B cell (primary cell): ENCODE measurements around the gene SEC62.

Experiments used
- EZH2 ChIP-seq: IDR thresholded peaks from 2 replicates; pipeline ENCODE4 v1.6.1; 2012; ENCODE audit warnings: borderline replicate concordance, low read depth, mild to moderate bottlenecking, moderate library complexity, low read length; ENCODE audit not compliant: insufficient read depth, poor library complexity, severe bottlenecking
- TF ChIP-seq, protein P1 (sequence below): fragments of 200-600 bp; IDR thresholded peaks from one replicate; pipeline ENCODE4 v1.8.0; 2022; ENCODE audit warnings: antibody characterized with exemption, mild to moderate bottlenecking

DNA sequence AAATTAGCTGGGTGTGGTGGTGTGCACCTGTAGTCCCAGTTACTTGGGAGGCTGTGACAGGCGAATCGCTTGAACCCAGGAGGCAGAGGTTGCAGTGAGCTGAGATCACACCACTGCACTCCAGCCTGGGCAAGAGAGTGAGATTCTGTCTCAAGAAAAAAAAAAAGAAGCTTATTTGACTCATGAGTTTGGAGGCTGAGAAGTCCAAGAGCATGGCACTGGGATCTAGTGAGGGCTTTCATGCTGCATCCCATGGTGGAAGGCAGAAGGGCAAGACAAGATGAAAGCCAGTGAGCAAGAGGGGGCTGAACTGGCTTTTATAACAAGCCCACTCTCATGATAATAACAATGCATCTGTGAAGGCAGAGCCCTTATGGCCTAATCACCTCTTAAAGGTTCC, 33.4 kb downstream of the SEC62 start:
- TF ChIP-seq, protein P1, sequence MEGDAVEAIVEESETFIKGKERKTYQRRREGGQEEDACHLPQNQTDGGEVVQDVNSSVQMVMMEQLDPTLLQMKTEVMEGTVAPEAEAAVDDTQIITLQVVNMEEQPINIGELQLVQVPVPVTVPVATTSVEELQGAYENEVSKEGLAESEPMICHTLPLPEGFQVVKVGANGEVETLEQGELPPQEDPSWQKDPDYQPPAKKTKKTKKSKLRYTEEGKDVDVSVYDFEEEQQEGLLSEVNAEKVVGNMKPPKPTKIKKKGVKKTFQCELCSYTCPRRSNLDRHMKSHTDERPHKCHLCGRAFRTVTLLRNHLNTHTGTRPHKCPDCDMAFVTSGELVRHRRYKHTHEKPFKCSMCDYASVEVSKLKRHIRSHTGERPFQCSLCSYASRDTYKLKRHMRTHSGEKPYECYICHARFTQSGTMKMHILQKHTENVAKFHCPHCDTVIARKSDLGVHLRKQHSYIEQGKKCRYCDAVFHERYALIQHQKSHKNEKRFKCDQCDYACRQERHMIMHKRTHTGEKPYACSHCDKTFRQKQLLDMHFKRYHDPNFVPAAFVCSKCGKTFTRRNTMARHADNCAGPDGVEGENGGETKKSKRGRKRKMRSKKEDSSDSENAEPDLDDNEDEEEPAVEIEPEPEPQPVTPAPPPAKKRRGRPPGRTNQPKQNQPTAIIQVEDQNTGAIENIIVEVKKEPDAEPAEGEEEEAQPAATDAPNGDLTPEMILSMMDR, result no peak
- no peak for TF ChIP-seq EZH2
